OCI-LY3 (cell line): ENCODE results near the gene FIG4.

ENCODE experiments used
- CTCF ChIP-seq: fragments of 200-600, 300-600 bp; sonication (generic); IDR thresholded peaks from 2 replicates; pipeline ENCODE4 v1.5.1; 2014; ENCODE audit warnings: antibody characterized with exemption, low read length, low read depth
- EZH2phosphoT487 ChIP-seq: fragments of 200-600 bp; shearing (Covaris generic); IDR thresholded peaks from 2 replicates; pipeline ENCODE4 v1.6.1; 2018; ENCODE audit warnings: antibody characterized with exemption, mixed run types, low read depth

- no peak for TF ChIP-seq CTCF
- TF ChIP-seq EZH2phosphoT487 = no peak
These were observed 22.0 kb downstream of the FIG4 start for GRCh38 chr6:109713097-109713496.
